SJSA1 (cell line): ENCODE data around the gene PLXNA4. TPM values are rescaled to one million over a fixed set of nuclear protein-coding genes. Genes with fewer than 3 reads are reported as not detected.

Source experiments
- DNase-seq, 2 experiments: peaks; one replicate each; pipeline ENCODE4 v3.0.0-alpha.2; 2015 to 2020; ENCODE audit warnings: low spot score in 2 of 2, low read depth in 1 of 2
- H3K27ac ChIP-seq: fragments of 250-450 bp; sonication (Bioruptor Pico); 2 replicates; pipeline ENCODE4 v1.5.1; 2020; ENCODE audit warnings: mild to moderate bottlenecking, moderate library complexity
- H3K27me3 ChIP-seq: fragments of 250-450 bp; sonication (Bioruptor Pico); replicated peaks from 2 replicates; pipeline ENCODE4 v1.5.1; 2020; ENCODE audit warnings: mild to moderate bottlenecking, moderate library complexity
- H3K36me3 ChIP-seq: fragments of 250-450 bp; sonication (Bioruptor Pico); 2 replicates; pipeline ENCODE4 v1.5.1; 2020; ENCODE audit warnings: mild to moderate bottlenecking
- H3K4me1 ChIP-seq: fragments of 250-450 bp; sonication (Bioruptor Pico); replicated peaks from 2 replicates; pipeline ENCODE4 v1.6.1; 2021; ENCODE audit warnings: mild to moderate bottlenecking
- H3K4me3 ChIP-seq: fragments of 250-450 bp; sonication (Bioruptor Pico); 2 replicates; pipeline ENCODE4 v1.5.1; 2020; ENCODE audit warnings: mild to moderate bottlenecking
- H3K9me3 ChIP-seq: fragments of 250-450 bp; sonication (Bioruptor Pico); replicated peaks from 2 replicates; pipeline ENCODE4 v1.5.1; 2020; ENCODE audit warnings: mild to moderate bottlenecking
- total RNA-seq: library from RNA; depleted of rRNA; stranded (reverse); fragments of >200 nt; shearing (Covaris generic); gene quantifications from 2 replicates; pipeline ENCODE4 v1.2.3, GENCODE V29; 2014

The PLXNA4 gene
- total RNA-seq, 1 experiment from 2014 or later, result not detected

GRCh38 chr7:132242192-132242812 lies 334.0 kb downstream of the PLXNA4 start:
- Histone ChIP-seq H3K4me1 (no peaks in the 10 kb centered on the region), H3K9me3 (no peaks in the 10 kb centered on the region), H3K36me3 (no peaks in the 10 kb centered on the region), H3K27ac (no peak overlapping the region), H3K4me3 (no peak overlapping the region), H3K27me3 (peaks cover 5% of the 10 kb centered on the region; the same call in 1 of the 2 replicates)
- DNase-seq, result no peak

DNA sequence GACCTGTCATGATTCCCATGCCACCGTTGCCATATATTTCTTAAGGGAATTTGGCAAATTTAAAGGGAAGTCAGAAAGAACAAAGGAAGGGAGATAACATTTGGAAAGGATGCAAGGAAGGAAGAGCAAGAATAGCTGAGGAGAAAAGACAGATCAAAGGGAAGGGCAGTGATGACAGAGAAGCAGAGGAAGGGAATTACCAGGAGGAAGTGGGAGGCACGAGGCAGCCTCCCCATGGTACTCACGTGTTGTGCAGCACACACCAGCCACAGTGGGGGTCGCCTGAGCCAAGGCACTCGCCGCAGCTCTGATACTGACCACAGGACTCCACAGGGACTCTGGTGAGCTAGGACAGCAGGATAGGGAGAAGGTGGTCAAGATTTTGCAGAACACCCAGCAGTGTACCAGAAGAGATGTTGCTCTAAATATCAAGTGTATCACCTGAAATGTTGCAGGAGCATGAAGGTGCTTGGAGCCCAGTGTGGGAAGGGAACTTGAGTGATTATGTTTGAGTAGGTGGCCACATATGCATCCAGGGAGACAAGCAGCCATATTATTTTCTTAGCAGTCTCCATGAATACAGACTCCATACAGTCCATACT lies 335.3 kb downstream of the PLXNA4 start:
- no peaks in the 10 kb centered on the region for H3K36me3 ChIP-seq
- DNase-seq, result no peak
- H3K27ac ChIP-seq, result no peak overlapping the region

GRCh38 chr7:132240262-132240661 lies 336.0 kb downstream of the PLXNA4 start:
- H3K9me3 ChIP-seq, result no peaks in the 10 kb centered on the region
- peaks cover 5% of the 10 kb centered on the region; the same call in 1 of the 2 replicates for H3K27me3 ChIP-seq
- no peak for DNase-seq
- no peaks in the 10 kb centered on the region for H3K36me3 ChIP-seq
- H3K4me1 ChIP-seq, result no peaks in the 10 kb centered on the region
- no peak overlapping the region for H3K27ac ChIP-seq
- H3K4me3 ChIP-seq, result no peak overlapping the region

More for the DNA sequence above, 335.3 kb downstream of the PLXNA4 start:
- no peaks in the 10 kb centered on the region for H3K4me1 ChIP-seq
- H3K9me3 ChIP-seq, result no peaks in the 10 kb centered on the region
- peaks cover 5% of the 10 kb centered on the region; the same call in 1 of the 2 replicates for H3K27me3 ChIP-seq
- no peak overlapping the region for H3K4me3 ChIP-seq

- Histone ChIP-seq H3K27me3 (peaks cover 5% of the 10 kb centered on the region; the same call in 1 of the 2 replicates), H3K27ac (no peak overlapping the region), H3K36me3 (no peaks in the 10 kb centered on the region), H3K4me1 (no peaks in the 10 kb centered on the region), H3K4me3 (no peak overlapping the region), H3K9me3 (no peaks in the 10 kb centered on the region)
- DNase-seq, result no peak
These were observed 336.8 kb downstream of the PLXNA4 start for GRCh38 chr7:132239422-132239994.

GRCh38 chr7:132234711-132235110 lies 341.6 kb downstream of the PLXNA4 start:
- no peaks in the 10 kb centered on the region for H3K9me3 ChIP-seq
- H3K27ac ChIP-seq, result no peak overlapping the region
- H3K36me3 ChIP-seq, result no peaks in the 10 kb centered on the region
- no peak for DNase-seq
- no peak overlapping the region for H3K4me3 ChIP-seq
- H3K27me3 ChIP-seq, result no peaks in the 10 kb centered on the region
- no peaks in the 10 kb centered on the region for H3K4me1 ChIP-seq

- no peaks in the 10 kb centered on the region for H3K36me3 ChIP-seq
- no peak overlapping the region for H3K27ac ChIP-seq
- DNase-seq, result no peak
- no peaks in the 10 kb centered on the region for H3K27me3 ChIP-seq
- H3K4me3 ChIP-seq, result no peak overlapping the region
- no peaks in the 10 kb centered on the region for H3K4me1 ChIP-seq
- no peaks in the 10 kb centered on the region for H3K9me3 ChIP-seq
These were observed 343.9 kb downstream of the PLXNA4 start for GRCh38 chr7:132232406-132232805.

DNA sequence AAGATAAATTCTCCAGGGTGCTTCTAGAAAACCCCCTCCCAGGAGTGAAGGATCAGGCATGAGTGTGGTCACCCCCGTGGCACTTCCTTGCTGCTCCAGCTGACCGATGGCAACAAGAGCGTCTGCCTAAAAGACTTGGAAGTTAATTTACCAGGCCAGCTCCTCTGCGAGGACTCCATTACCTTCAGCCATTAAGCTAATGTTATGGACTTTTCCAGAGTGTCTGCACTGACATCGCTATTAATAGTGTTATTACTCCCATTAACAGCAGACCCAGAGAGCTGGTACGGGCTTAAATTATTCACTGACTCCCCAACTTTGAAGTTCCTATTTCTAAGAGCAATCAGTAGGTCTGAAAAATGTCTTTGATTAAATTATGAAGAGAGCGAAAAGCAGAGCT lies 345.8 kb downstream of the PLXNA4 start:
- H3K4me1 ChIP-seq, result no peaks in the 10 kb centered on the region
- H3K9me3 ChIP-seq, result no peaks in the 10 kb centered on the region
- H3K36me3 ChIP-seq, result no peaks in the 10 kb centered on the region
- H3K27ac ChIP-seq, result no peak overlapping the region
- H3K27me3 ChIP-seq, result no peaks in the 10 kb centered on the region
- no peak overlapping the region for H3K4me3 ChIP-seq
- DNase-seq, result no peak

GRCh38 chr7:132228240-132228639 lies 348.0 kb downstream of the PLXNA4 start:
- no peak overlapping the region for H3K4me3 ChIP-seq
- no peak for DNase-seq
- no peaks in the 10 kb centered on the region for H3K9me3 ChIP-seq
- H3K27me3 ChIP-seq, result no peaks in the 10 kb centered on the region
- H3K4me1 ChIP-seq, result no peaks in the 10 kb centered on the region
- no peaks in the 10 kb centered on the region for H3K36me3 ChIP-seq
- no peak overlapping the region for H3K27ac ChIP-seq

DNA sequence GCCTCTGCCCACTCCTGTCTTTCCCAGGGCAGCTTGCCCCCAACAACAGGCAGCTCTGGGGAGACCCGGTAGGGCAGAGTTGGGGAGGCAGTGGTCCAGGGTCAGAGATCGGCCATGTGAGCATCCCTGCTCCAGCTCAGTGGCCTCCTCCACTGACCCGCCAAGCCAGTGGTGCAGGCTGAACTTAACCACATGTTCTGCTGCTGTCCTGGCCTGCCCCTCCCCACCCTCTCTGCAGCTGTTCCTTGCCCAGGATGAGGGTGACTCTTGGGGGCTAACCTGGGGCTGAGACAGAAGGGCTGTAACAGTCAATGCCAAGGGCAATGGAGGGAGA lies 349.3 kb downstream of the PLXNA4 start:
- H3K27me3 ChIP-seq, result no peaks in the 10 kb centered on the region
- H3K9me3 ChIP-seq, result no peaks in the 10 kb centered on the region
- no peaks in the 10 kb centered on the region for H3K36me3 ChIP-seq
- H3K27ac ChIP-seq, result no peak overlapping the region
- H3K4me3 ChIP-seq, result no peak overlapping the region
- no peak for DNase-seq
- no peaks in the 10 kb centered on the region for H3K4me1 ChIP-seq

DNA sequence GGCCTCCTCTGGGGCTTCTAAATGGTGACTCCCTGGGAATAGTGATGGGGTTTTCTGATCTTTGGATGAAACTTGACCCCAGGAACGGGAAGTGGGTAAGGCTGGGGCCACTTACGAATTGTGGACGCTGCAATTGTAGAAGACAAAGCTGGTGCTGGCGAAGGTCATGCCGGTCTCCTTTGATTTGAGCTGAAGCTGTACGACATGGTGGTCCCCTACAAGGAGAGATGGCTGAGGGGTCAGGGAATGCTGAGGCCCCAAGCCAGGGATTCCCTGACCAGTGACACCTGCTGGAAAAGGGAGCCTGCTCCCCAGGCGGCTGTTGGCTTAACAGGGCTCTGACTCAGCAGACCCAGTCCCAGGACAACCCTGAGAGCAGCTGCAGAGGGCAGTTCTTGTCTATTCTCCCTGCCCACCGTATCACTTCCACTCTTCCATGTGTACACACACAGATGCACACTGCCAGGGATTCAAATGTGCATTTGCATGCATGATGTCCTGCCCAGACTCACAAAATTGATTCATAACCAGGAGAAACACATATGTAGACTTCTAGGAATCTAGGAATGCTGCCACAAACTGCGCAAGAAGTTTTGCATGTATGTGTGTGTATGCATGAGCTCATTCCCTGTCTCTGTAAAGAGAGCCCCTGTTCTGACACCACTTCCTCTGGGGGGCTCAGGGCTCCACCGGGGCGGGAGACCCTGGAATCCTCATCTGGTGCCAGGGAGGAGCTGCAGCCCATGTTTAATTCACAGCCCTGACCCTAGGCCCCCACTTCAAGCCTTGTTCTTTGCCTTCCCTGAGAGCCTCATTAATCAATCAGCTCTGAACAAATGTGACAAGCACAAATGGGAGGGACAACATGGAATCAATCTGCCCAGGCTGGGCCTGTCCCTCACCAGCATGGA lies 350.0 kb downstream of the PLXNA4 start:
- Histone ChIP-seq H3K36me3 (no peaks in the 10 kb centered on the region), H3K27me3 (no peaks in the 10 kb centered on the region), H3K9me3 (no peaks in the 10 kb centered on the region), H3K4me3 (no peak overlapping the region), H3K27ac (no peak overlapping the region), H3K4me1 (no peaks in the 10 kb centered on the region)
- DNase-seq, result no peak

DNA sequence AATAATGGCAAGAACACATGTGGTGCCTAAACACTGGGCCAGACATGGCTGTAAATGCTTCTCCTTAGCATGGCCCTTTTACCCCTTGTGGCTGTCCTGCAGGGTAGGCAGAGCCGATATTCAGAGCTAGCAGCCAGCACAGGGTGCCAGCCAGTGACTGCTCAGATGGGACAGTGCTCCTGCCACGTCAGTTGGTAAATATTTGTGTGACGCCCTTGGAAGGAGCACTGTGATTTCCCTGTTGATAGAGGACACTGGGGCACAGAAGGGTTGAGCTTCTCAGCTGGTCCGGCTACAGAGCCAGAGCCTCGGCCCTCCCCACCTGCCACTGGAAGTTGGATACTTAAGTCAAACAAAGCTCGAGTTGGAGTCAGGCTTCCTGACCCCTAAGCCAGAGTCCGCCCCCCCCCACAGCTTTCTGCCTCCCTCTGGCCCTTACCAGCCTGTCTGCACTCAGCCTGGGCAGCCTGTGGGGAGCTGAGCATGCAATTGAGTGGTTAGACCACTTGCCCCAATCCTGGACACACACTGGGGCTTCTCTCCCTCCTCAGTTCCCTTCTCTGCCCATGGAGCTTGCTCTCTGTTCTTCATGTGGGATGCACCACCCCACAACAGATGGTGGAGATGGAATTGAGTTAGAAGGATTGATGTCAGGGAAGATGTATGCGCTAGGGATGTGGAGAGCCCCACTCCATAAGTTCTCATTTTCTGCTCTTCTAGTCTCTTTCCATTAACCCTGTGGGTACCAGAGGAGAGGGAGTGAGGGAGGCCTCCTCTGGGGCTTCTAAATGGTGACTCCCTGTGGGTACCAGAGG lies 350.8 kb downstream of the PLXNA4 start:
- Histone ChIP-seq H3K9me3 (no peaks in the 10 kb centered on the region), H3K36me3 (no peaks in the 10 kb centered on the region), H3K4me1 (no peaks in the 10 kb centered on the region), H3K27me3 (no peaks in the 10 kb centered on the region), H3K4me3 (no peak overlapping the region), H3K27ac (no peak overlapping the region)
- DNase-seq, result no peak

DNA sequence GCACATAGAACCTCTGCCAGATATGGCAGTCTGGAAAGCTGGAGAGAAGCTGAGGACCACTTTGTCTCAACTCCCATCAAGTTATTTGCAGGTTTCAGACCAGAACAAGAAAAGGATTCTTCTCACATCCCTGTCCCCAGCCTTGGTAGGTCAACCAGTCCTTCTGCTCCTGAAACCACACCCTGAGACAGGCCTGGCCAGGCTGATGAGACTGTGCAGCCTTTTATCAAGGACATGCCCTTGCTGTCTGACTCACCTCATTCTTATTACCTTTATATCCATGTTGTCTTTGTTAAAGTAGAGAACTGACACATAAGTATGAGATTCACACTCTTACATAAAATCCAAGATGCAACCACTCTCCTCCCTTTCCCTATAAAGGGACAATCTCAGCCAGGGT lies 354.9 kb downstream of the PLXNA4 start:
- Histone ChIP-seq H3K4me3 (no peak overlapping the region), H3K9me3 (no peaks in the 10 kb centered on the region), H3K4me1 (no peaks in the 10 kb centered on the region), H3K36me3 (no peaks in the 10 kb centered on the region), H3K27ac (no peak overlapping the region), H3K27me3 (no peaks in the 10 kb centered on the region)
- no peak for DNase-seq

- Histone ChIP-seq H3K36me3 (no peaks in the 10 kb centered on the region), H3K27ac (no peak overlapping the region), H3K4me1 (no peaks in the 10 kb centered on the region), H3K4me3 (no peak overlapping the region), H3K27me3 (no peaks in the 10 kb centered on the region), H3K9me3 (no peaks in the 10 kb centered on the region)
- DNase-seq, result no peak
These were observed 356.2 kb downstream of the PLXNA4 start for GRCh38 chr7:132220060-132220459.
